Measurements from ENCODE around the gene MEGF11. TPM values are rescaled to one million over a fixed set of nuclear protein-coding genes. Genes with fewer than 3 reads are reported as not detected.

MEGF11 gene
- total RNA-seq, 1 donor from 2014 or later = 0.60 TPM

- H3K4me3 Mint-ChIP-seq (ENCODE audit: low read depth) = no peak overlapping the region
- no peaks in the 10 kb centered on the region for H3K27me3 Mint-ChIP-seq
- no peak overlapping the region for H3K27ac Mint-ChIP-seq
- H3K36me3 Mint-ChIP-seq (ENCODE audit: insufficient read depth) = no peaks in the 10 kb centered on the region
- TF ChIP-seq CTCF (IDR thresholded peaks at IDR 0.05; ENCODE audit: unreplicated experiment) = peak; percentile 78
- H3K9me3 Mint-ChIP-seq (ENCODE audit: low read depth) = no peaks in the 10 kb centered on the region
- peaks cover 6% of the 10 kb centered on the region for H3K4me1 Mint-ChIP-seq (ENCODE audit: low read depth)
- no peak for DNase-seq (ENCODE audit: low spot score, unreplicated experiment)
These were observed 396.6 kb downstream of the MEGF11 start for GRCh38 chr15:65856821-65857455.

GRCh38 chr15:65851981-65852380 is 401.6 kb downstream of the MEGF11 start:
- peaks cover 3% of the 10 kb centered on the region for H3K4me1 Mint-ChIP-seq (ENCODE audit: low read depth)
- TF ChIP-seq CTCF (IDR thresholded peaks at IDR 0.05; ENCODE audit: unreplicated experiment) = no peak
- no peaks in the 10 kb centered on the region for H3K36me3 Mint-ChIP-seq (ENCODE audit: insufficient read depth)
- no peak overlapping the region for H3K4me3 Mint-ChIP-seq (ENCODE audit: low read depth)
- no peaks in the 10 kb centered on the region for H3K9me3 Mint-ChIP-seq (ENCODE audit: low read depth)
- DNase-seq (ENCODE audit: low spot score, unreplicated experiment) = no peak
- no peaks in the 10 kb centered on the region for H3K27me3 Mint-ChIP-seq
- H3K27ac Mint-ChIP-seq = no peak overlapping the region

- no peak for TF ChIP-seq CTCF (IDR thresholded peaks at IDR 0.05; ENCODE audit: unreplicated experiment)
- peak overlapping the region; percentile 29 for H3K27ac Mint-ChIP-seq
- H3K4me1 Mint-ChIP-seq (ENCODE audit: low read depth) = peaks cover 10% of the 10 kb centered on the region
- no peak for DNase-seq (ENCODE audit: low spot score, unreplicated experiment)
- H3K36me3 Mint-ChIP-seq (ENCODE audit: insufficient read depth) = no peaks in the 10 kb centered on the region
- no peaks in the 10 kb centered on the region for H3K27me3 Mint-ChIP-seq
- no peak overlapping the region for H3K4me3 Mint-ChIP-seq (ENCODE audit: low read depth)
- no peaks in the 10 kb centered on the region for H3K9me3 Mint-ChIP-seq (ENCODE audit: low read depth)
These were observed 405.6 kb downstream of the MEGF11 start for GRCh38 chr15:65847989-65848388.

- Mint-ChIP-seq H3K36me3 (ENCODE audit: insufficient read depth) (no peaks in the 10 kb centered on the region), H3K27ac (no peak overlapping the region), H3K4me1 (ENCODE audit: low read depth) (peaks cover 10% of the 10 kb centered on the region), H3K9me3 (ENCODE audit: low read depth) (no peaks in the 10 kb centered on the region), H3K4me3 (ENCODE audit: low read depth) (no peak overlapping the region), H3K27me3 (no peaks in the 10 kb centered on the region)
- no peak for DNase-seq (ENCODE audit: low spot score, unreplicated experiment)
- TF ChIP-seq CTCF (IDR thresholded peaks at IDR 0.05; ENCODE audit: unreplicated experiment) = no peak
These were observed 407.6 kb downstream of the MEGF11 start for GRCh38 chr15:65845826-65846519.

Small RNAs within 50 kb of the gene (microRNA-seq; reads per million reads assigned to microRNA genes)
- gene MIR4311 (ENCODE audit: borderline number of aligned reads, unreplicated experiment) = not detected

Other genes starting within 250 kb of the MEGF11 start
- 51.1 and 53.7 TPM in 2 replicates for gene DIS3L, start 39.8 kb upstream of the MEGF11 start, total RNA-seq
- 10.1 and 11.0 TPM in 2 replicates for gene TIPIN, start 102.9 kb upstream of the MEGF11 start, total RNA-seq
- gene MAP2K1, start 133.2 kb upstream of the MEGF11 start, total RNA-seq = 28.6 TPM in 2 replicates
- 25.2 and 25.9 TPM in 2 replicates for gene SNAPC5, start 244.0 kb upstream of the MEGF11 start, total RNA-seq